ENCODE results near the gene AK8.

DNA sequence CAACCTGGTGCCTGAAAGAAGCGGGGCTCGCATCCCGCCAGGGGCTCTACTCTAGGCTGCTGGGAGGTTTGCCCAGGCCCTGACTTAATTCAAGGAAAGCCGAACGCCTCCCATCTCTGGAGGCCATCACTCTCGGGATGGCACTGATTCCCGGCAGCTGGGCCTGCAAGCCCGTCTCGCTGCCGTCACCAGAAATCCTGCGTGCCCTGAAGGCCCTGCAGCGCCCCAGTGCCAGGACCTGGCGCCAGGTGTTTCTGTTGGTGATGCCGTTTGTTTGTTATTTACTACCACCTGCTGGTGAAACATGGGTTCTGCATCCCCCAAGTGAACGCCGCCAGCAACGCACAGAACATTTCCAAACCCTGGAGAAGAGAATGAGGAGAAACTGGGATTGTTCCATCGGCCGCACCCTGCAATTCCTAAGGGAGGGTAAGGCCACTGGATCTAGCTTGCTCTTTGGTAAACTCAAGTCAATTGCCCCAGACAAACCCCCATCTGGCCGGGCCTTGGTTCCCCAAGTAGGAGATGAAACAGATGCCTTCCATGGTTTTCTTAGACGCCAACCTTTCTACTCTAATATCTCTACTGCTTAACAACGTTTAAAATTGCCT, 77.9 kb downstream of the AK8 start:
- TF ChIP-seq, protein P1, sequence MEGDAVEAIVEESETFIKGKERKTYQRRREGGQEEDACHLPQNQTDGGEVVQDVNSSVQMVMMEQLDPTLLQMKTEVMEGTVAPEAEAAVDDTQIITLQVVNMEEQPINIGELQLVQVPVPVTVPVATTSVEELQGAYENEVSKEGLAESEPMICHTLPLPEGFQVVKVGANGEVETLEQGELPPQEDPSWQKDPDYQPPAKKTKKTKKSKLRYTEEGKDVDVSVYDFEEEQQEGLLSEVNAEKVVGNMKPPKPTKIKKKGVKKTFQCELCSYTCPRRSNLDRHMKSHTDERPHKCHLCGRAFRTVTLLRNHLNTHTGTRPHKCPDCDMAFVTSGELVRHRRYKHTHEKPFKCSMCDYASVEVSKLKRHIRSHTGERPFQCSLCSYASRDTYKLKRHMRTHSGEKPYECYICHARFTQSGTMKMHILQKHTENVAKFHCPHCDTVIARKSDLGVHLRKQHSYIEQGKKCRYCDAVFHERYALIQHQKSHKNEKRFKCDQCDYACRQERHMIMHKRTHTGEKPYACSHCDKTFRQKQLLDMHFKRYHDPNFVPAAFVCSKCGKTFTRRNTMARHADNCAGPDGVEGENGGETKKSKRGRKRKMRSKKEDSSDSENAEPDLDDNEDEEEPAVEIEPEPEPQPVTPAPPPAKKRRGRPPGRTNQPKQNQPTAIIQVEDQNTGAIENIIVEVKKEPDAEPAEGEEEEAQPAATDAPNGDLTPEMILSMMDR (IDR thresholded peaks at IDR 0.05) = peak; percentile 81
- TF ChIP-seq REST (IDR thresholded peaks at IDR 0.05; ENCODE audit: low read depth, low read length) = no peak
- no peak for TF ChIP-seq EZH2phosphoT487 (IDR thresholded peaks at IDR 0.05; ENCODE audit: borderline replicate concordance, low read depth)
- no peak for TF ChIP-seq YY1 (IDR thresholded peaks at IDR 0.05; ENCODE audit: low read depth)
- TF ChIP-seq JUND (IDR thresholded peaks at IDR 0.05) = no peak
- peak in 1 of 2 experiments; percentile 70; a peak in 2 of 4 replicates for TF ChIP-seq EP300 (IDR thresholded peaks at IDR 0.05; ENCODE audit: borderline replicate concordance in 1 of 2, low read depth in 1 of 2, low read length in 1 of 2)
